GM19240 (cell line): ENCODE data around the gene CYBB.

ENCODE experiments used
- DNase-seq: peaks from one replicate; pipeline ENCODE4 v3.0.0; 2011; ENCODE audit warnings: low spot score; ENCODE audit not compliant: insufficient read length

The CYBB gene

GRCh38 chrX:37840931-37841330 is 61.1 kb downstream of the CYBB start:
- no peak for DNase-seq

GRCh38 chrX:37844622-37845021 is 64.8 kb downstream of the CYBB start:
- DNase-seq = no peak

GRCh38 chrX:37846141-37846540 is 66.3 kb downstream of the CYBB start:
- no peak for DNase-seq

- no peak for DNase-seq
Observed at GRCh38 chrX:37846558-37846933, 66.7 kb downstream of the CYBB start.

GRCh38 chrX:37846934-37847732 is 67.3 kb downstream of the CYBB start, which contains the start of gene DYNLT3:
TSS of gene DYNLT3 (minus strand) at chrX:37847571. CDS start at chrX:37847510, 61 bp downstream.
- peak; percentile 47 for DNase-seq

GRCh38 chrX:37847733-37848197 is 67.9 kb downstream of the CYBB start:
- no peak for DNase-seq

- no peak for DNase-seq
Observed at GRCh38 chrX:37854148-37854547, 74.3 kb downstream of the CYBB start.

GRCh38 chrX:37854748-37855147 is 74.9 kb downstream of the CYBB start:
- no peak for DNase-seq

GRCh38 chrX:37860721-37861120 is 80.9 kb downstream of the CYBB start:
- DNase-seq = no peak

GRCh38 chrX:37862851-37863250 is 83.0 kb downstream of the CYBB start:
- no peak for DNase-seq
